HEK293T (cell line): ENCODE measurements around the gene RNF212.

Experiments
- BHLHE40 ChIP-seq: fragments of 450-650 bp; IDR thresholded peaks from 2 replicates; pipeline ENCODE4 v1.6.1; 2016; ENCODE audit warnings: mild to moderate bottlenecking, moderate library complexity, borderline replicate concordance
- CTBP1 ChIP-seq: fragments of 450-650 bp; IDR thresholded peaks from 2 replicates; pipeline ENCODE4 v1.6.1; 2016; ENCODE audit warnings: borderline replicate concordance
- ELF4 ChIP-seq: fragments of 450-650 bp; IDR thresholded peaks from 2 replicates; pipeline ENCODE4 v1.6.1; 2017; ENCODE audit warnings: antibody characterized with exemption
- FOXA1 ChIP-seq: fragments of 450-650 bp; IDR thresholded peaks from 2 replicates; pipeline ENCODE4 v1.6.1; 2016; ENCODE audit warnings: mild to moderate bottlenecking
- FOXK2 ChIP-seq: fragments of 450-650 bp; IDR thresholded peaks from 2 replicates; pipeline ENCODE4 v1.6.1; 2016; ENCODE audit warnings: mild to moderate bottlenecking
- HDGF ChIP-seq: fragments of 450-650 bp; IDR thresholded peaks from 2 replicates; pipeline ENCODE4 v1.6.1; 2017; ENCODE audit warnings: antibody characterized with exemption, borderline replicate concordance
- LEF1 ChIP-seq: fragments of 450-650 bp; IDR thresholded peaks from 2 replicates; pipeline ENCODE4 v1.6.1; 2017; ENCODE audit warnings: mild to moderate bottlenecking, borderline replicate concordance
- NFRKB ChIP-seq: fragments of 450-650 bp; IDR thresholded peaks from 2 replicates; pipeline ENCODE4 v1.6.1; 2016; ENCODE audit warnings: mild to moderate bottlenecking, moderate library complexity
- SP1 ChIP-seq: fragments of 450-650 bp; IDR thresholded peaks from 2 replicates; pipeline ENCODE4 v1.6.1; 2017
- SUZ12 ChIP-seq: fragments of 450-650 bp; IDR thresholded peaks from 2 replicates; pipeline ENCODE4 v1.6.1; 2016; ENCODE audit warnings: mild to moderate bottlenecking
- TARDBP ChIP-seq: fragments of 450-650 bp; IDR thresholded peaks from 2 replicates; pipeline ENCODE4 v1.6.1; 2016
- ZNF384 ChIP-seq: fragments of 450-650 bp; IDR thresholded peaks from 2 replicates; pipeline ENCODE4 v1.6.1; 2016
- TF ChIP-seq, protein P1 (sequence below): fragments of 450-650 bp; IDR thresholded peaks from 2 replicates; pipeline ENCODE4 v1.6.1; 2016

DNA sequence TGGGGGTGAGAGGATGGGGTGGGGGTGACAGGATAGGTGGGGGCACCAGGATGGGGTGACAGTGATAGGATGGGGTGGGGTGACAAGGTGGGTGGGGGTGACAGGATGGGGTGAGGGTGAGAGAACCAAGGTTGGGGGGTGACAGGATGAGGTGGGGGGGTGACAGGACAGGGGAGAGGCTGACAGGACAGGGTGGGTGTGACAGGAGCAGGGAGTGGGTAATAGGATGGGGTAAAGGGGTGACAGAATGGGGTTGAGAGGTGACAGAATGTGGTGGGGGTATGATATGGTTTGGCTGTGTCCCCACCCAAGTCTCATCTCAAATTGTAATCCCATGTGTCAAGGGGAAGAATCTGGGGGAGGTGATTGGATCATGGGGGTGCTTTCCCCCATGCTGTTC, 26.0 kb downstream of the RNF212 start:
- TF ChIP-seq LEF1 (no peak), TARDBP (no peak), FOXA1 (no peak), ELF4 (no peak), BHLHE40 (no peak), HDGF (no peak), SUZ12 (no peak), CTBP1 (no peak), FOXK2 (no peak), SP1 (no peak), NFRKB (no peak), ZNF384 (no peak)
- TF ChIP-seq, protein P1, sequence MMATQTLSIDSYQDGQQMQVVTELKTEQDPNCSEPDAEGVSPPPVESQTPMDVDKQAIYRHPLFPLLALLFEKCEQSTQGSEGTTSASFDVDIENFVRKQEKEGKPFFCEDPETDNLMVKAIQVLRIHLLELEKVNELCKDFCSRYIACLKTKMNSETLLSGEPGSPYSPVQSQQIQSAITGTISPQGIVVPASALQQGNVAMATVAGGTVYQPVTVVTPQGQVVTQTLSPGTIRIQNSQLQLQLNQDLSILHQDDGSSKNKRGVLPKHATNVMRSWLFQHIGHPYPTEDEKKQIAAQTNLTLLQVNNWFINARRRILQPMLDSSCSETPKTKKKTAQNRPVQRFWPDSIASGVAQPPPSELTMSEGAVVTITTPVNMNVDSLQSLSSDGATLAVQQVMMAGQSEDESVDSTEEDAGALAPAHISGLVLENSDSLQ = no peak
